Thyroid gland (tissue), 4 donors: Measurements from ENCODE around the gene USP11. TPM values are rescaled to one million over a fixed set of nuclear protein-coding genes. Genes with fewer than 3 reads are reported as not detected.
A peak's percentile ranks its signal among the peaks of the same experiment; 100 is the strongest.

Experiments used
- DNase-seq, 2 donors: peaks; one replicate each; pipeline ENCODE4 v3.0.0-alpha.2; 2019
- H3K27ac ChIP-seq, 3 donors: fragments of 200-600 bp; sonication (generic); 1 replicate in 2 of 3; 2 replicates in 1 of 3; pipeline ENCODE4 v1.5.1; 2016 to 2019; ENCODE audit warnings: mild to moderate bottlenecking in 1 of 3, moderate library complexity in 1 of 3
- H3K27me3 ChIP-seq: fragments of 200-600 bp; sonication (generic); one replicate; pipeline ENCODE4 v1.5.1; 2019
- H3K36me3 ChIP-seq, 2 donors: fragments of 200-600 bp; sonication (generic); one replicate each; pipeline ENCODE4 v1.5.1; 2016 to 2019
- H3K4me1 ChIP-seq, 2 donors: fragments of 200-600 bp; sonication (generic); one replicate each; pipeline ENCODE4 v1.5.1; 2017 to 2019
- H3K4me3 ChIP-seq, 3 donors: fragments of 200-600 bp; sonication (generic); replicated peaks in 1 of 3; 1 replicate in 2 of 3; 2 replicates in 1 of 3; pipeline ENCODE4 v1.5.1; 2016; ENCODE audit warnings: mild to moderate bottlenecking in 1 of 3
- H3K9me3 ChIP-seq: fragments of 200-600 bp; sonication (generic); one replicate; pipeline ENCODE4 v1.5.1; 2017
- POLR2A ChIP-seq, 2 donors: fragments of 450-650 bp; IDR thresholded peaks; one replicate each; pipeline ENCODE4 v1.6.1; 2017; ENCODE audit warnings: antibody characterized with exemption in 2 of 2, mild to moderate bottlenecking in 2 of 2, moderate library complexity in 1 of 2
- WGBS, 2 donors: methylation state at CpG; one replicate each; pipeline ENCODE4 v1.1.5; 2017; 5-methylcytosine and 5-hydroxymethylcytosine counted together
- intact Hi-C: fragments of 100-400 bp; cut with DNase I; formaldehyde crosslinking; loops from one replicate; pipeline ENCODE4 v1.15.1; 2023
- total RNA-seq, 4 donors: library from RNA; depleted of rRNA; stranded (reverse); fragments of >200 nt; gene quantifications; one replicate each; pipeline ENCODE4 v1.2.3, GENCODE V29; 2016
- TF ChIP-seq, protein P1 (sequence below), 6 experiments: fragments of 200-600 bp in 3 of 6; fragments of 450-650 bp in 3 of 6; sonication (generic) in 3 of 6; IDR thresholded peaks; one replicate each; pipeline ENCODE4 v1.5.1; 2016 to 2019; ENCODE audit warnings: antibody characterized with exemption in 6 of 6, mild to moderate bottlenecking in 2 of 6, inconsistent platforms in 1 of 6, moderate library complexity in 1 of 6

Gene USP11
- total RNA-seq, 4 donors from 2014 or later = 61.9 to 128 (median 86.8) TPM

DNA sequence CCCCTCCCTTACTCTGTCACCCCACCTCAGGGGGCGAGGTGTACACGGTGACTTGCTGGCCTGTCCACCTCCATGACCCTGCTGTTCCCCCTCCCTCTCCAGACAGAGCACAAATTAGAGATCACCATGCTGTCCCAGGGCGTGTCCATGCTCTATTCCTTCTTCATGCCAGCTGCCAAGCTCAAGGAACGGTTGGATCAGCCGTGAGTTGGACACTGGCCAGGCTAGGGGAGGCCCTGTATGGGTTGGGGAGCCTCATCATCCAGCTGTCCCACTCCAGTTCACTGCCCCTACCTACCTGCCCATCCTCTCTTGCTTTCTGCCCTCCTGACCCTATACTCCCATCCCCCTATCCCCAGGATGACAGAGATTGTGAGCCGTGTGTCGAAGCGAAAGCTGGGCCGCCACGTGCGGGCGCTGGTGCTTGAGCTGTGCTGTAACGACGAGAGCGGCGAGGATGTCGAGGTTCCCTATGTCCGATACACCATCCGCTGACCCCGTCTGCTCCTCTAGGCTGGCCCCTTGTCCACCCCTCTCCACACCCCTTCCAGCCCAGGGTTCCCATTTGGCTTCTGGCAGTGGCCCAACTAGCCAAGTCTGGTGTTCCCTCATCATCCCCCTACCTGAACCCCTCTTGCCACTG lies 18.3 kb upstream of the USP11 start:
- no peak overlapping the region for H3K27ac ChIP-seq
- no peak overlapping the region for H3K4me3 ChIP-seq
- TF ChIP-seq, protein P1, sequence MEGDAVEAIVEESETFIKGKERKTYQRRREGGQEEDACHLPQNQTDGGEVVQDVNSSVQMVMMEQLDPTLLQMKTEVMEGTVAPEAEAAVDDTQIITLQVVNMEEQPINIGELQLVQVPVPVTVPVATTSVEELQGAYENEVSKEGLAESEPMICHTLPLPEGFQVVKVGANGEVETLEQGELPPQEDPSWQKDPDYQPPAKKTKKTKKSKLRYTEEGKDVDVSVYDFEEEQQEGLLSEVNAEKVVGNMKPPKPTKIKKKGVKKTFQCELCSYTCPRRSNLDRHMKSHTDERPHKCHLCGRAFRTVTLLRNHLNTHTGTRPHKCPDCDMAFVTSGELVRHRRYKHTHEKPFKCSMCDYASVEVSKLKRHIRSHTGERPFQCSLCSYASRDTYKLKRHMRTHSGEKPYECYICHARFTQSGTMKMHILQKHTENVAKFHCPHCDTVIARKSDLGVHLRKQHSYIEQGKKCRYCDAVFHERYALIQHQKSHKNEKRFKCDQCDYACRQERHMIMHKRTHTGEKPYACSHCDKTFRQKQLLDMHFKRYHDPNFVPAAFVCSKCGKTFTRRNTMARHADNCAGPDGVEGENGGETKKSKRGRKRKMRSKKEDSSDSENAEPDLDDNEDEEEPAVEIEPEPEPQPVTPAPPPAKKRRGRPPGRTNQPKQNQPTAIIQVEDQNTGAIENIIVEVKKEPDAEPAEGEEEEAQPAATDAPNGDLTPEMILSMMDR (IDR thresholded peaks at IDR 0.05) = no peak
- no peak for TF ChIP-seq POLR2A (IDR thresholded peaks at IDR 0.05)
- intact Hi-C loops = no loop called here
- no peak for DNase-seq
- H3K27me3 ChIP-seq = no peaks in the 10 kb centered on the region
- H3K4me1 ChIP-seq = peaks cover 0 to 9% of the 10 kb centered on the region in 2 donors
- 87 to 90% methylated on average over 3 to 20 of the region's 20 CpGs for WGBS, 2 donors
- H3K36me3 ChIP-seq = peaks cover 61 to 62% of the 10 kb centered on the region in 2 donors
- no peaks in the 10 kb centered on the region for H3K9me3 ChIP-seq

DNA sequence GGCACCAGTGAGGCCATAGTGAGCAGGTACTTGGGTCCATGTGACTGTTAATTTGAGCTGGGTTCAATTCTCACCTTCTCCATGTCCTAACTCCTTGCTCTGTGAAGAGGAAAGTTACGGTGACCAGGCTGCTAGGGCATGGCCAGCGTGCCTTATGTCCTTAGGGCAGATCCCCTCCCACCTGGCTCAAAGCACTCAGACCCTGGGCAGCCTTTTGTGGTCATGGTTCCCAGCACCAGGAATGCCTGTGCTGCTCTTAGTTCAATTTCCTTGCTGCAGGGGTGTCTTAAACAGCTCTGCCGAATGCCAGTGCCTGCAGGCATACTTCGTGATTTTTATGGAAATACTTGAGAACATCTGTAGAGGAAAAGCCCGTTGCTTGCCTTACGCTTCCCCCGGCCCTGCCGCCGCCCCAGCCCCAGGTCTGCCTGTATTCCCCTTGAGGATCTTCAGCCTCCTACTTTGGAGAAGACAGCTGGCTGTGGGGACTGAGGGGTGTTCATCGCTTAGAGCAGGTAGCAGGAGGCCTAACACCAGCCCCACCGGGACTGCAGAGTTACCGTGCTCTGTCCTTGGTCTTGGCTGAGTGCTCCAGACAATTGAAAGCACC lies 17.4 kb upstream of the USP11 start:
- no peak overlapping the region for H3K4me3 ChIP-seq
- no peaks in the 10 kb centered on the region for H3K27me3 ChIP-seq
- no peak overlapping the region for H3K27ac ChIP-seq
- no peaks in the 10 kb centered on the region for H3K9me3 ChIP-seq
- peaks cover 52 to 54% of the 10 kb centered on the region in 2 donors for H3K36me3 ChIP-seq
- peak in 1 of 2 donors; percentile 47 for DNase-seq
- intact Hi-C loops = no loop called here
- peaks cover 0 to 17% of the 10 kb centered on the region in 2 donors for H3K4me1 ChIP-seq
- no peak for TF ChIP-seq POLR2A (IDR thresholded peaks at IDR 0.05)
- TF ChIP-seq, protein P1 (IDR thresholded peaks at IDR 0.05) = no peak
- WGBS, 2 donors = 60 to 78% methylated on average over 2 to 9 of the region's 12 CpGs

DNA sequence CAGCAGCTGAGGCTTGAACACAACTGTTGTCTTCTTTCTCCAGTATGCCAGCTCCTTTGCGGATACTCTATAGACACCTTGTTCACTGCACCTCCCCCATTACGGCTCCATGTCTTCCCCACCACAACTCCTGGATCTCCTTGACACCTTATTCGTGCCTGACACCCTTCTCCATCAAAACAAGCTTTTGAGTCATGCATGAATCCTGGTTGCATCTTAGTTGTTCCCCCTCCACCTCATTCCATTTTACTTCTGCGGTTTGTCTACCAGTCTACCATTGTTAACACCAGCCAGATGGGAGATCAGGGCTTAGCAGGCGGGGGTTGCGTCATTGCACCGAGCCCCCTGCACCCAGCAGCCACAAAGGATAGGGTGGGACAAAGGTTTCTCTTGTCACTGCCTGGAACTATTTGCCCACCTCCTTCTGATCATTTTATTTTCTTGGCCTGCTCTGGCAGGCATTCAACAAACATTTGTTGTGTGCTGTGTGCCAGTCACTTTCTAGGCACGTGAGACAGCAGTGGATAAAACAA lies 16.4 kb upstream of the USP11 start:
- peaks cover 0 to 22% of the 10 kb centered on the region in 2 donors for H3K4me1 ChIP-seq
- peaks cover 42 to 43% of the 10 kb centered on the region in 2 donors for H3K36me3 ChIP-seq
- WGBS, 2 donors = 88 to 91% methylated on average over 5 to 8 of the region's 8 CpGs
- H3K9me3 ChIP-seq = no peaks in the 10 kb centered on the region
- peak overlapping the region in 1 of 3 donors; percentile 71 for H3K27ac ChIP-seq
- DNase-seq = no peak
- H3K4me3 ChIP-seq = no peak overlapping the region
- TF ChIP-seq, protein P1 (IDR thresholded peaks at IDR 0.05) = no peak
- TF ChIP-seq POLR2A (IDR thresholded peaks at IDR 0.05) = no peak
- intact Hi-C loops = no loop called here
- no peaks in the 10 kb centered on the region for H3K27me3 ChIP-seq

DNA sequence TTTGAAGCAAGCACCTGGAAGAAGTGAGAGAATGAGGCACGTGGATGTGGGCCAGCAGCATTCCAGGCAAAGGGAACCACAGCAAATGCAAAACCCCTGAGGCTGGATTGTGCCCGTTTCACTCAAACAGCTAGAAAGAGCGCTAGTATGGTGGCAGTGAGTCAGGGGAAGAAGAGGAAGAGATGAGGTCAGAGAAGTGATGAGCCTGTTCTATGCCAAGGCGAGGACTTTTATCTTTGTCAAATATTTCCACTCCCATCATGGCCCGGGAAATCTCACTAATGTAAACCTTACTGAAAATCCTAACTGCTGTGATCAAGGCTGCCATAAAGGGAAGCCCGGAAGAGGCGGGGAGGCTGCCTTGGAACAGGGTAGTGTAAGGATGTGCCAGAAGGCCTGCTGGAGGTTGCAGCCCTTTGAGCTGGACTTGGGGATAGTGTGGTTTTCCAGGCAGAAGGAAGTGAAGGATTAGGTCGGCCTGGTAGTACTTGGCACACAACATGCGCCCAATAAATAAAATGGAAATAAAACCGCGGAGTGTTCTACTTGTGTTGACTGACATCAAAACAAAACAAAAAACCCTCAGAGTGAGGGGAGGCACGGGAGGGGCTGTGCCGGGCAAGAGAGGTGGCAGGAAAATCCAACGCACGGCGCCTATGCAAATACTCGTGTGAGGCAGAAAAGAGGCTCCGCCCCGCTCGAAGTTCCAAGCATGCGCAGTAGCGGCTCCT lies 15.5 kb upstream of the USP11 start:
- H3K36me3 ChIP-seq = peaks cover 34 to 35% of the 10 kb centered on the region in 2 donors
- peaks cover 0 to 22% of the 10 kb centered on the region in 2 donors for H3K4me1 ChIP-seq
- H3K27me3 ChIP-seq = no peaks in the 10 kb centered on the region
- H3K4me3 ChIP-seq = peak overlapping the region in 1 of 3 donors; percentile 8
- WGBS, 2 donors = 15 to 16% methylated on average over 19 to 22 of the region's 22 CpGs
- intact Hi-C loops = no loop called here
- DNase-seq = no peak
- no peak for TF ChIP-seq POLR2A (IDR thresholded peaks at IDR 0.05)
- peak overlapping the region; percentile 39 to 71 (median 64) for H3K27ac ChIP-seq
- no peaks in the 10 kb centered on the region for H3K9me3 ChIP-seq

DNA sequence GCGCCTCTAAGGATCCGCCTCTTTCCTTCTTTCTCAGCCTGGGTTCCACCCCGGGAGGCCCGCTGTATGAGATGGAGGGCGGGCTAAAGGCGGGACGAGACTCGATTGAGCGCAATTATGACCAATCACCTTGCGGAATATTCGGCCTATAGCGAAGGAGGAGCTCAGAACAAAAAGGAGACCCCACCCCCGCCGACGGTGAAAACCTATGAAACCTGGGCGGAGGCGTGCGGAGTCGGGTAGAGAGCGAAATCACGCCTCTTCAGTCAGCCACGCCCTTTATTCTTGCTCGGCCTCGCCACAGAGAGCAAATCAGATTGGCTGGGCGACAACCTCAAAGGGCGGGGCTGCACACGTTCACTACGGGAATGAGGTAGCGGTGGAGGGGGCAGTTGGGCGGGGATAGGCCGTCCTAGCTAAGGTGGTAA lies 14.9 kb upstream of the USP11 start:
- TF ChIP-seq, protein P1 (IDR thresholded peaks at IDR 0.05) = no peak
- no peak for TF ChIP-seq POLR2A (IDR thresholded peaks at IDR 0.05)
- intact Hi-C loops = no loop called here
- WGBS, 2 donors = 0% methylated on average over 9 to 21 of the region's 31 CpGs

More for the DNA sequence above, 14.9 kb upstream of the USP11 start:
- H3K27ac ChIP-seq = peak overlapping the region; percentile 87 to 97 (median 92)
- no peaks in the 10 kb centered on the region for H3K9me3 ChIP-seq
- H3K36me3 ChIP-seq = peaks cover 28 to 29% of the 10 kb centered on the region in 2 donors
- H3K4me3 ChIP-seq = peak overlapping the region in 2 of 3 donors; percentile 66 to 75
- H3K27me3 ChIP-seq = no peaks in the 10 kb centered on the region
- H3K4me1 ChIP-seq = peaks cover 0 to 22% of the 10 kb centered on the region in 2 donors
- peak; percentile 98 for DNase-seq
